Transverse colon (tissue), 4 donors: Measurements from ENCODE around the gene ABCA4.

ENCODE experiments used
- CTCF ChIP-seq, 5 experiments: fragments of 200-600 bp in 3 of 5; fragments of 450-650 bp in 2 of 5; sonication (generic) in 3 of 5; IDR thresholded peaks; 1 replicate in 2 of 5; 2 replicates in 3 of 5; pipeline ENCODE4 v1.5.1; 2016 to 2017; ENCODE audit warnings: antibody characterized with exemption in 5 of 5, inconsistent platforms in 3 of 5, mild to moderate bottlenecking in 2 of 5, moderate library complexity in 1 of 5
- POLR2AphosphoS5 ChIP-seq, 3 donors: sonication (generic); formaldehyde crosslinking; IDR thresholded peaks; one replicate each; pipeline ENCODE4 v1.6.1; 2016; ENCODE audit warnings: antibody characterized with exemption in 3 of 3

GRCh38 chr1:94032637-94033036 is 88.3 kb downstream of the ABCA4 start:
- no peak for TF ChIP-seq CTCF (IDR thresholded peaks at IDR 0.05)
- no peak for TF ChIP-seq POLR2AphosphoS5 (IDR thresholded peaks at IDR 0.05)
